ENCODE results near the gene TTC7B. TPM values are rescaled to one million over a fixed set of nuclear protein-coding genes. Genes with fewer than 3 reads are reported as not detected.

Gene TTC7B
- total RNA-seq, 1 donor from 2014 or later, result 2.4 TPM

DNA sequence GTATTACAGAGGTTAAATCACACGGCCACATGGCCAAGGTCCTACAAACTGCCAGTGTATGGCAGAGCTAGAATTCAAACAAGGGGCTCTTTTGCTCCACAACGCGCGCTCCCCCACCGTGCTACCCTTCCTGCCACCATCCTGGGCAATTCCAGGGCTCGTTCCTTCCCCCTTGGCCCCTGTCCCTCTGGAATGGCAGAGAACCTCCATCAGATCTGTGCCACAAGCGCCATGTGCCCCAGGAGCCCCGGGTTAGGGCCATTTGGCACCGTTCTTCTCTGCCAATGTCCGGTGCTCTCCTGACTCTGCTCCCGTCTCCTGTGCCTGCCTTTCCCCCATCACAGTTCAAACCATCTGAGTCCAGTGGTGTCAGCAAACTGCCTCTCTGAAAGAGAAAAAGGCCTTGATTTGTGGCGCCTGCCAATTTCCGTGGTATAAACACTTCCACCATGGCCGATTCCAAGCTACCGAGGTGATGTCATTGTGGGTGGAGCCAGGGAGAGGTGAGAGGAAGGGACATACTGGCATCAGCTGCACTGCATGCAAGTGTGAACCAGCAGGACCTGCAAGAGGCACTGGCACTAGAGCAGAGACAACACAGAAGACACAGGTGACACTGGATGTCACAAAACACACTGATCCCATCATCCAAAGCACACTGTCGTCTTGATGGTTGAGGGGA is 256.3 kb downstream of the TTC7B start:
- Mint-ChIP-seq H3K9me3 (no peaks in the 10 kb centered on the region), H3K27ac (no peak overlapping the region), H3K4me3 (no peak overlapping the region), H3K36me3 (ENCODE audit: low read depth) (no peaks in the 10 kb centered on the region), H3K4me1 (no peaks in the 10 kb centered on the region), H3K27me3 (no peaks in the 10 kb centered on the region)
- intact Hi-C loops (cut with micrococcal nuclease), result no loop called here
- DNase-seq, result no peak

GRCh38 chr14:90558983-90559590 is 257.1 kb downstream of the TTC7B start:
- intact Hi-C loops (cut with micrococcal nuclease), result no loop called here
- no peak for DNase-seq

GRCh38 chr14:90558041-90558982 is 257.9 kb downstream of the TTC7B start:
- no peaks in the 10 kb centered on the region for H3K4me1 Mint-ChIP-seq
- H3K9me3 Mint-ChIP-seq, result no peaks in the 10 kb centered on the region
- intact Hi-C loops (cut with micrococcal nuclease), result no loop called here
- H3K27me3 Mint-ChIP-seq, result no peaks in the 10 kb centered on the region
- H3K36me3 Mint-ChIP-seq (ENCODE audit: low read depth), result no peaks in the 10 kb centered on the region
- no peak overlapping the region for H3K4me3 Mint-ChIP-seq
- H3K27ac Mint-ChIP-seq, result no peak overlapping the region
- DNase-seq, result no peak

More at GRCh38 chr14:90558983-90559590, 257.1 kb downstream of the TTC7B start:
- H3K4me1 Mint-ChIP-seq, result no peaks in the 10 kb centered on the region
- H3K27me3 Mint-ChIP-seq, result no peaks in the 10 kb centered on the region
- H3K4me3 Mint-ChIP-seq, result no peak overlapping the region
- no peak overlapping the region for H3K27ac Mint-ChIP-seq
- H3K9me3 Mint-ChIP-seq, result no peaks in the 10 kb centered on the region
- H3K36me3 Mint-ChIP-seq (ENCODE audit: low read depth), result no peaks in the 10 kb centered on the region

- no peak overlapping the region for H3K27ac Mint-ChIP-seq
- H3K36me3 Mint-ChIP-seq (ENCODE audit: low read depth), result no peaks in the 10 kb centered on the region
Observed at GRCh38 chr14:90557516-90557915, 258.7 kb downstream of the TTC7B start.

DNA sequence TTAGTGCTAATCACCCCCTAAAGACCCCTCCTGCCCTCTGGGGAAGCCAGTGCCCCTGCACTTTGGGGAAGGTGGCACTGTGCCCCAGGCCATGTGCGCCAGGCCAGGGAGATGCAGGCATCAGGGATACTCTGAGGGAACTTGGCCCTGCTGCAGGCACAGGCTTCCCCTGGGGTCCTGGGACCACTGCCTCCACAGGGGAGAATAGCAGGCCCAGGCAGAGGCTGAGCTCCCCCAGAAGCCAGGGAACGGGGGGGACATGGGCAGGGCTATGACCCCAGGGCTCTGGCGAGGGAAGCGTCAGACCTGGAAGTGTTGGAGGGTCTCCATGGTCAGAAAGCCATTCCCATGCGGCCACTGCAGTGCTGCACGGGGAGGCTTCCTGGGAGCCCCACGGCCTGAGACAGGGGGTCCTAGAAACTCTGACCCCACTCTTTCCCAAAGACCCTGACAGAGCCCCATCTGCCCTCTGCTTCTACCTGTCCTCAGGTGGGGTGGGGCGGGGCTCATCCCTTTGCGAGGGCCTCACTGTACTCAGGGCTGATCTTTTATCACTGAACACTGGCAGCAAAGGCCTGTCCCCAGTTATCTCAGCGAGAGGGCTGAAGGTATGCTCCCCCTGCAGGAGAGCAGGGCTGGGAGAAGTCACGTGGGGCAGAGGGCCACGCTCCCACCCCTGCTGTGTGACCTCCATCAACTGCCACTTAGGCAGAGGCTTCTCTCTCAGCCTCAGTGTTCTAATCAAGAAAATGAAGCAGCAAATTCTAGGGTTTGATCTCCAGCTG is 259.4 kb downstream of the TTC7B start:
- Mint-ChIP-seq H3K4me3 (no peak overlapping the region), H3K27me3 (no peaks in the 10 kb centered on the region), H3K9me3 (no peaks in the 10 kb centered on the region), H3K27ac (no peak overlapping the region), H3K36me3 (ENCODE audit: low read depth) (no peaks in the 10 kb centered on the region), H3K4me1 (no peaks in the 10 kb centered on the region)
- no peak for DNase-seq
- intact Hi-C loops (cut with micrococcal nuclease), result no loop called here

More at GRCh38 chr14:90557516-90557915, 258.7 kb downstream of the TTC7B start:
- no peak for DNase-seq
- intact Hi-C loops (cut with micrococcal nuclease), result no loop called here
- H3K9me3 Mint-ChIP-seq, result no peaks in the 10 kb centered on the region
- H3K4me3 Mint-ChIP-seq, result no peak overlapping the region
- no peaks in the 10 kb centered on the region for H3K4me1 Mint-ChIP-seq
- H3K27me3 Mint-ChIP-seq, result no peaks in the 10 kb centered on the region

DNA sequence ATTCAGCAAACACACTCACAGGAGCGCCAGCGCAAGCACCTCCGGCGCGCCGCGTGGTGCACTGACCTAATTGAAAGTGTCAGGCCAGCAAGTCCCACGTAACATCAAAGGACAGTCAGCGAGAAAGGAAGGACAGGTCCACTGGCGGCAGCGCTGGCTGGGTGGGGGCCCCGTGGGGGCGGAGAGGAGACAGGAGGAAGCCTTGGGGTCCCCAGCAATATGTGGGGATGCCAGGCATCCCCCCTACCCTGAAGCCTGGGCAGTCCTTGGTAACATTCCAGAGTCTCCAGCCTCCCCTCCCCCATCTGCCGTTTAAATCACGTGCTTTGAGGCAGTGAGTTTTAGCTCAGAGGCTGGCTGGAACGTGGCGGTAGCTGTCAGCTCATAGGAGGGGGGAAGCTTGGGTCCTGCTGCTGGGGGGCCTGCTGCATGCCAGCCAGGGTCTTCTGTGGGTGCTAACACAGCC is 260.2 kb downstream of the TTC7B start:
- DNase-seq, result no peak
- H3K9me3 Mint-ChIP-seq, result no peaks in the 10 kb centered on the region
- H3K4me1 Mint-ChIP-seq, result no peaks in the 10 kb centered on the region
- H3K27me3 Mint-ChIP-seq, result no peaks in the 10 kb centered on the region
- H3K27ac Mint-ChIP-seq, result no peak overlapping the region
- H3K36me3 Mint-ChIP-seq (ENCODE audit: low read depth), result no peaks in the 10 kb centered on the region
- intact Hi-C loops (cut with micrococcal nuclease), result no loop called here
- H3K4me3 Mint-ChIP-seq, result no peak overlapping the region

- intact Hi-C loops (cut with micrococcal nuclease), result no loop called here
- Mint-ChIP-seq H3K36me3 (ENCODE audit: low read depth) (no peaks in the 10 kb centered on the region), H3K27ac (no peak overlapping the region), H3K27me3 (no peaks in the 10 kb centered on the region), H3K4me1 (no peaks in the 10 kb centered on the region), H3K9me3 (no peaks in the 10 kb centered on the region), H3K4me3 (no peak overlapping the region)
- DNase-seq, result no peak
Observed at GRCh38 chr14:90555126-90556011, 260.9 kb downstream of the TTC7B start.

DNA sequence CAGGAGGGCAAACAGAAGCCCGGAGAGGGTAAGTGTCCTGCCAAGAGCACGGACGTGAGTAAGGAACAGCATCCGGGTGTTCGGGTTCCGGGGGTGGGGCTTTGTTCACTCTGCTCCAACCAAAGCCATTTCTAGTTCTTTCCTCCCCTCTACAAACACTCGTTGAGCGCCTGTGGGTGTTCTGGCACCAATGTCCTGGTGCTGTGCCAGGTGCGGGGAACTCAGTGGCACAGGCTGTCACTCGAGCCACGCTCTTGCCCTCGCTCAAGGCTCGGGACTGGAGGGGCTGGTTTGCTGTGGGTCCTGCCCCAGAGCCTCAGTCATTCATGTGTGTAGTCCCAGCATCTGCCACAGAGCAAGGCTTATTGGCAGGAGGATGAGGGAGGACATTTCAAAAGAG is 261.9 kb downstream of the TTC7B start:
- Mint-ChIP-seq H3K4me3 (no peak overlapping the region), H3K9me3 (no peaks in the 10 kb centered on the region), H3K36me3 (ENCODE audit: low read depth) (no peaks in the 10 kb centered on the region), H3K27ac (no peak overlapping the region), H3K4me1 (no peaks in the 10 kb centered on the region), H3K27me3 (no peaks in the 10 kb centered on the region)
- DNase-seq, result no peak
- intact Hi-C loops (cut with micrococcal nuclease), result no loop called here

GRCh38 chr14:90553921-90554336 is 262.3 kb downstream of the TTC7B start:
- no peaks in the 10 kb centered on the region for H3K36me3 Mint-ChIP-seq (ENCODE audit: low read depth)
- no peaks in the 10 kb centered on the region for H3K4me1 Mint-ChIP-seq
- intact Hi-C loops (cut with micrococcal nuclease), result no loop called here
- H3K9me3 Mint-ChIP-seq, result no peaks in the 10 kb centered on the region
- H3K4me3 Mint-ChIP-seq, result no peak overlapping the region
- no peaks in the 10 kb centered on the region for H3K27me3 Mint-ChIP-seq
- H3K27ac Mint-ChIP-seq, result no peak overlapping the region
- DNase-seq, result no peak

DNA sequence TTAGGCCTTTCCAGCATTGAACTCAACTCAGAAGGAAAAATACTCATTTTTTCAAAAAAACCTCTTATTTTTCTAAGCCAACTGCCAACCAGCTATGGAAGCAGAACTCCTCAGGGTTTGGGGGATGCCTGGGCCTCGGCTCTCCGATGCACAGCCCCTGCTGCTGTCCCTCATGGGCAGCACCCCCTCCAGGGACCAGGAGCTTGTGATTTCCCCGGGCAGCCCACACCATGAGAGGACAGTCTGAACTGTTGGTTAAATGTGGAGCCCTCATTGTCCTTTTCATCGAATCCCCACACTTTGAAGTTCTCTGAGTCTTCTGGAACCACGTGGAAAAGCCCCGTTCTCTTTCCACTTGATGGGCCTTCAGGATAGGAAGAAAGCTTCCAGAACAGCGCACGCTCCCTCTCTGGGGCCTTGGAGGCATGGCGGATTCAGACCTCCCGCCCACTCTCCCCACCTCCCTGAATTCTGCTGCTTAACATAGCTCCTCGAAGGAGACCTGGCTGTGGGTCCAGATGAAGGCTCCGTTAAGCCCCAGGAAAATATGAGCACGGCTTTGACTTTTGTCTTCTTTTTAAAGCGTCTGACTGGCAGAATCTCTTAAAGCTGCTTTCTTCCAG is 262.8 kb downstream of the TTC7B start:
- Mint-ChIP-seq H3K27me3 (no peaks in the 10 kb centered on the region), H3K27ac (no peak overlapping the region), H3K4me1 (no peaks in the 10 kb centered on the region), H3K4me3 (no peak overlapping the region), H3K36me3 (ENCODE audit: low read depth) (no peaks in the 10 kb centered on the region), H3K9me3 (no peaks in the 10 kb centered on the region)
- intact Hi-C loops (cut with micrococcal nuclease), result no loop called here
- DNase-seq, result no peak

- Mint-ChIP-seq H3K9me3 (no peaks in the 10 kb centered on the region), H3K27me3 (no peaks in the 10 kb centered on the region), H3K27ac (no peak overlapping the region), H3K4me1 (no peaks in the 10 kb centered on the region), H3K36me3 (ENCODE audit: low read depth) (no peaks in the 10 kb centered on the region), H3K4me3 (no peak overlapping the region)
- DNase-seq, result no peak
- intact Hi-C loops (cut with micrococcal nuclease), result no loop called here
Observed at GRCh38 chr14:90552465-90553297, 263.5 kb downstream of the TTC7B start.
